ENCODE data around the gene BICRA. TPM values are rescaled to one million over a fixed set of nuclear protein-coding genes. Genes with fewer than 3 reads are reported as not detected.

BICRA gene
- total and polyA plus RNA-seq, 4 donors: 0.88 to 17.9 (median 12.3) TPM

- intact Hi-C loops (cut with DNase I): no loop called here
- Histone ChIP-seq H3K4me3 (ENCODE audit: low read length in 2 of 2) (no peak overlapping the region), H3K9me3 (ENCODE audit: control insufficient read depth, low read length) (no peaks in the 10 kb centered on the region), H3K27me3 (ENCODE audit: control insufficient read depth in 1 of 2, insufficient read depth in 2 of 2, low read length in 1 of 2) (no peaks in the 10 kb centered on the region), H3K27ac (ENCODE audit: low read depth in 1 of 2, low read length in 2 of 2) (no peak overlapping the region), H3K36me3 (ENCODE audit: control insufficient read depth in 1 of 2, insufficient read depth in 2 of 2, low read length in 1 of 2) (no peaks in the 10 kb centered on the region), H3K4me1 (ENCODE audit: control insufficient read depth in 1 of 2, insufficient read depth in 2 of 2, low read length in 2 of 2) (no peaks in the 10 kb centered on the region)
- DNase-seq: no peak
- ATAC-seq (ENCODE audit: low FRiP score): no peak
- 69 to 89% methylated on average over 5 of the region's 5 CpGs for WGBS, 2 donors
These were observed 65.6 kb downstream of the BICRA start for GRCh38 chr19:47674548-47674947.

- ATAC-seq (ENCODE audit: low FRiP score): no peak
- intact Hi-C loops (cut with DNase I): no loop called here
- 92 to 93% methylated on average over 12 of the region's 12 CpGs for WGBS, 2 donors
These were observed 66.3 kb downstream of the BICRA start for GRCh38 chr19:47675271-47675670.

GRCh38 chr19:47675859-47676258 lies 66.9 kb downstream of the BICRA start:
- Histone ChIP-seq H3K4me1 (ENCODE audit: control insufficient read depth in 1 of 2, insufficient read depth in 2 of 2, low read length in 2 of 2) (no peaks in the 10 kb centered on the region), H3K9me3 (ENCODE audit: control insufficient read depth, low read length) (no peaks in the 10 kb centered on the region), H3K4me3 (ENCODE audit: low read length in 2 of 2) (no peak overlapping the region), H3K36me3 (ENCODE audit: control insufficient read depth in 1 of 2, insufficient read depth in 2 of 2, low read length in 1 of 2) (peaks cover 0 to 8% of the 10 kb centered on the region in 2 donors), H3K27ac (ENCODE audit: low read depth in 1 of 2, low read length in 2 of 2) (no peak overlapping the region), H3K27me3 (ENCODE audit: control insufficient read depth in 1 of 2, insufficient read depth in 2 of 2, low read length in 1 of 2) (no peaks in the 10 kb centered on the region)
- ATAC-seq (ENCODE audit: low FRiP score): peak; percentile 13
- WGBS, 2 donors: 78 to 85% methylated on average over 8 of the region's 8 CpGs
- intact Hi-C loops (cut with DNase I): no loop called here
- DNase-seq: no peak

More at GRCh38 chr19:47675271-47675670, 66.3 kb downstream of the BICRA start:
- Histone ChIP-seq H3K36me3 (ENCODE audit: control insufficient read depth in 1 of 2, insufficient read depth in 2 of 2, low read length in 1 of 2) (peaks cover 0 to 3% of the 10 kb centered on the region in 2 donors), H3K4me1 (ENCODE audit: control insufficient read depth in 1 of 2, insufficient read depth in 2 of 2, low read length in 2 of 2) (no peaks in the 10 kb centered on the region), H3K27ac (ENCODE audit: low read depth in 1 of 2, low read length in 2 of 2) (no peak overlapping the region), H3K4me3 (ENCODE audit: low read length in 2 of 2) (no peak overlapping the region), H3K27me3 (ENCODE audit: control insufficient read depth in 1 of 2, insufficient read depth in 2 of 2, low read length in 1 of 2) (no peaks in the 10 kb centered on the region), H3K9me3 (ENCODE audit: control insufficient read depth, low read length) (no peaks in the 10 kb centered on the region)
- no peak for DNase-seq

- 83 to 85% methylated on average over 8 of the region's 8 CpGs for WGBS, 2 donors
- ATAC-seq (ENCODE audit: low FRiP score): no peak
These were observed 67.9 kb downstream of the BICRA start for GRCh38 chr19:47676811-47677210.

GRCh38 chr19:47679251-47679900 lies 70.4 kb downstream of the BICRA start:
- WGBS, 2 donors: 85 to 93% methylated on average over 25 to 30 of the region's 30 CpGs
- Histone ChIP-seq H3K9me3 (ENCODE audit: control insufficient read depth, low read length) (no peaks in the 10 kb centered on the region), H3K27me3 (ENCODE audit: control insufficient read depth in 1 of 2, insufficient read depth in 2 of 2, low read length in 1 of 2) (no peaks in the 10 kb centered on the region), H3K4me1 (ENCODE audit: control insufficient read depth in 1 of 2, insufficient read depth in 2 of 2, low read length in 2 of 2) (no peaks in the 10 kb centered on the region), H3K27ac (ENCODE audit: low read depth in 1 of 2, low read length in 2 of 2) (no peak overlapping the region), H3K36me3 (ENCODE audit: control insufficient read depth in 1 of 2, insufficient read depth in 2 of 2, low read length in 1 of 2) (peaks cover 0 to 8% of the 10 kb centered on the region in 2 donors), H3K4me3 (ENCODE audit: low read length in 2 of 2) (no peak overlapping the region)
- DNase-seq (no peak), ATAC-seq (ENCODE audit: low FRiP score) (no peak)
- intact Hi-C loops (cut with DNase I): no loop called here

More at GRCh38 chr19:47676811-47677210, 67.9 kb downstream of the BICRA start:
- DNase-seq: no peak
- Histone ChIP-seq H3K4me3 (ENCODE audit: low read length in 2 of 2) (no peak overlapping the region), H3K27me3 (ENCODE audit: control insufficient read depth in 1 of 2, insufficient read depth in 2 of 2, low read length in 1 of 2) (no peaks in the 10 kb centered on the region), H3K4me1 (ENCODE audit: control insufficient read depth in 1 of 2, insufficient read depth in 2 of 2, low read length in 2 of 2) (no peaks in the 10 kb centered on the region), H3K36me3 (ENCODE audit: control insufficient read depth in 1 of 2, insufficient read depth in 2 of 2, low read length in 1 of 2) (peaks cover 0 to 8% of the 10 kb centered on the region in 2 donors), H3K27ac (ENCODE audit: low read depth in 1 of 2, low read length in 2 of 2) (no peak overlapping the region), H3K9me3 (ENCODE audit: control insufficient read depth, low read length) (no peaks in the 10 kb centered on the region)
- intact Hi-C loops (cut with DNase I): no loop called here

- intact Hi-C loops (cut with DNase I): no loop called here
- WGBS, 2 donors: 96 to 97% methylated on average over 75 to 90 of the region's 90 CpGs
- Histone ChIP-seq H3K27ac (ENCODE audit: low read depth in 1 of 2, low read length in 2 of 2) (no peak overlapping the region), H3K4me1 (ENCODE audit: control insufficient read depth in 1 of 2, insufficient read depth in 2 of 2, low read length in 2 of 2) (no peaks in the 10 kb centered on the region), H3K36me3 (ENCODE audit: control insufficient read depth in 1 of 2, insufficient read depth in 2 of 2, low read length in 1 of 2) (peaks cover 0 to 8% of the 10 kb centered on the region in 2 donors), H3K27me3 (ENCODE audit: control insufficient read depth in 1 of 2, insufficient read depth in 2 of 2, low read length in 1 of 2) (no peaks in the 10 kb centered on the region), H3K9me3 (ENCODE audit: control insufficient read depth, low read length) (no peaks in the 10 kb centered on the region), H3K4me3 (ENCODE audit: low read length in 2 of 2) (no peak overlapping the region)
- no peak for DNase-seq
- no peak for ATAC-seq (ENCODE audit: low FRiP score)
These were observed 71.3 kb downstream of the BICRA start for GRCh38 chr19:47679922-47680857.

- H3K4me1 ChIP-seq (ENCODE audit: control insufficient read depth in 1 of 2, insufficient read depth in 2 of 2, low read length in 2 of 2): no peaks in the 10 kb centered on the region
- ATAC-seq (ENCODE audit: low FRiP score) (no peak), DNase-seq (no peak)
- no peak overlapping the region for H3K4me3 ChIP-seq (ENCODE audit: low read length in 2 of 2)
- intact Hi-C loops (cut with DNase I): no loop called here
- 90 to 92% methylated on average over 20 to 34 of the region's 34 CpGs for WGBS, 2 donors
- H3K36me3 ChIP-seq (ENCODE audit: control insufficient read depth in 1 of 2, insufficient read depth in 2 of 2, low read length in 1 of 2): peaks cover 0 to 8% of the 10 kb centered on the region in 2 donors
- no peaks in the 10 kb centered on the region for H3K27me3 ChIP-seq (ENCODE audit: control insufficient read depth in 1 of 2, insufficient read depth in 2 of 2, low read length in 1 of 2)
- H3K9me3 ChIP-seq (ENCODE audit: control insufficient read depth, low read length): no peaks in the 10 kb centered on the region
- no peak overlapping the region for H3K27ac ChIP-seq (ENCODE audit: low read depth in 1 of 2, low read length in 2 of 2)
These were observed 72.0 kb downstream of the BICRA start for GRCh38 chr19:47680858-47681332.

- no peak overlapping the region for H3K27ac ChIP-seq (ENCODE audit: low read depth in 1 of 2, low read length in 2 of 2)
- ATAC-seq (ENCODE audit: low FRiP score) (peak; percentile 27), DNase-seq (no peak)
- WGBS, 2 donors: 83 to 86% methylated on average over 6 of the region's 6 CpGs
- intact Hi-C loops (cut with DNase I): no loop called here
- no peaks in the 10 kb centered on the region for H3K4me1 ChIP-seq (ENCODE audit: control insufficient read depth in 1 of 2, insufficient read depth in 2 of 2, low read length in 2 of 2)
- H3K27me3 ChIP-seq (ENCODE audit: control insufficient read depth in 1 of 2, insufficient read depth in 2 of 2, low read length in 1 of 2): no peaks in the 10 kb centered on the region
- H3K4me3 ChIP-seq (ENCODE audit: low read length in 2 of 2): no peak overlapping the region
- H3K9me3 ChIP-seq (ENCODE audit: control insufficient read depth, low read length): no peaks in the 10 kb centered on the region
- H3K36me3 ChIP-seq (ENCODE audit: control insufficient read depth in 1 of 2, insufficient read depth in 2 of 2, low read length in 1 of 2): peaks cover 0 to 8% of the 10 kb centered on the region in 2 donors
These were observed 72.5 kb downstream of the BICRA start for GRCh38 chr19:47681388-47681787.
